ENCODE results near the gene LAMB2.

The LAMB2 gene

GRCh38 chr3:49081429-49081828 lies 51.4 kb downstream of the LAMB2 start:
- Histone ChIP-seq H3K27ac (ENCODE audit: insufficient read depth, low read length, poor library complexity, severe bottlenecking) (no peak overlapping the region), H3K36me3 (ENCODE audit: control insufficient read depth, insufficient read depth, low read length) (peaks cover 28% of the 10 kb centered on the region), H3K27me3 (replicated peaks; ENCODE audit: control insufficient read depth, insufficient read depth, low read length, poor library complexity, severe bottlenecking) (no peaks in the 10 kb centered on the region), H3K4me1 (ENCODE audit: control insufficient read depth, insufficient read depth, low read length, poor library complexity, severe bottlenecking) (no peaks in the 10 kb centered on the region), H3K9me3 (ENCODE audit: control insufficient read depth, low read length) (no peaks in the 10 kb centered on the region), H3K4me3 (ENCODE audit: insufficient read depth, low read depth, low read length, poor library complexity, severe bottlenecking) (no peak overlapping the region)
- DNase-seq = no peak

GRCh38 chr3:49079270-49079669 lies 53.6 kb downstream of the LAMB2 start:
- Histone ChIP-seq H3K27ac (ENCODE audit: insufficient read depth, low read length, poor library complexity, severe bottlenecking) (no peak overlapping the region), H3K27me3 (replicated peaks; ENCODE audit: control insufficient read depth, insufficient read depth, low read length, poor library complexity, severe bottlenecking) (no peaks in the 10 kb centered on the region), H3K36me3 (ENCODE audit: control insufficient read depth, insufficient read depth, low read length) (peaks cover 43% of the 10 kb centered on the region), H3K4me1 (ENCODE audit: control insufficient read depth, insufficient read depth, low read length, poor library complexity, severe bottlenecking) (no peaks in the 10 kb centered on the region), H3K4me3 (ENCODE audit: insufficient read depth, low read depth, low read length, poor library complexity, severe bottlenecking) (no peak overlapping the region), H3K9me3 (ENCODE audit: control insufficient read depth, low read length) (no peaks in the 10 kb centered on the region)
- no peak for DNase-seq

- no peak for DNase-seq
- H3K36me3 ChIP-seq (ENCODE audit: control insufficient read depth, insufficient read depth, low read length) = peaks cover 70% of the 10 kb centered on the region
Observed at GRCh38 chr3:49076646-49077045, 56.2 kb downstream of the LAMB2 start.

GRCh38 chr3:49076116-49076515 lies 56.7 kb downstream of the LAMB2 start:
- no peak overlapping the region for H3K27ac ChIP-seq (ENCODE audit: insufficient read depth, low read length, poor library complexity, severe bottlenecking)
- H3K4me3 ChIP-seq (ENCODE audit: insufficient read depth, low read depth, low read length, poor library complexity, severe bottlenecking) = no peak overlapping the region
- no peaks in the 10 kb centered on the region for H3K27me3 ChIP-seq (replicated peaks; ENCODE audit: control insufficient read depth, insufficient read depth, low read length, poor library complexity, severe bottlenecking)
- no peaks in the 10 kb centered on the region for H3K4me1 ChIP-seq (ENCODE audit: control insufficient read depth, insufficient read depth, low read length, poor library complexity, severe bottlenecking)
- no peak for DNase-seq
- peaks cover 74% of the 10 kb centered on the region for H3K36me3 ChIP-seq (ENCODE audit: control insufficient read depth, insufficient read depth, low read length)
- H3K9me3 ChIP-seq (ENCODE audit: control insufficient read depth, low read length) = no peaks in the 10 kb centered on the region

More at GRCh38 chr3:49076646-49077045, 56.2 kb downstream of the LAMB2 start:
- Histone ChIP-seq H3K9me3 (ENCODE audit: control insufficient read depth, low read length) (no peaks in the 10 kb centered on the region), H3K4me1 (ENCODE audit: control insufficient read depth, insufficient read depth, low read length, poor library complexity, severe bottlenecking) (no peaks in the 10 kb centered on the region), H3K27me3 (replicated peaks; ENCODE audit: control insufficient read depth, insufficient read depth, low read length, poor library complexity, severe bottlenecking) (no peaks in the 10 kb centered on the region), H3K4me3 (ENCODE audit: insufficient read depth, low read depth, low read length, poor library complexity, severe bottlenecking) (no peak overlapping the region), H3K27ac (ENCODE audit: insufficient read depth, low read length, poor library complexity, severe bottlenecking) (no peak overlapping the region)
